H1 (cell line): ENCODE results near the gene SNX3. TPM values are rescaled to one million over a fixed set of nuclear protein-coding genes. Genes with fewer than 3 reads are reported as not detected.

Experiments
- CEBPB ChIP-seq: IDR thresholded peaks from 2 replicates; pipeline ENCODE4 v1.6.1; 2012; ENCODE audit warnings: low read depth, low read length
- CHD1 ChIP-seq: IDR thresholded peaks from 2 replicates; pipeline ENCODE4 v1.6.1; 2012; ENCODE audit warnings: low read depth, low read length, improper control_type of control experiment
- EP300 ChIP-seq, 2 experiments: IDR thresholded peaks; 1 replicate in 1 of 2; 2 replicates in 1 of 2; pipeline ENCODE4 v1.6.1; 2011 to 2012; ENCODE audit warnings: low read depth in 2 of 2, low read length in 2 of 2, mild to moderate bottlenecking in 2 of 2, borderline replicate concordance in 1 of 2, inconsistent platforms in 1 of 2, moderate library complexity in 1 of 2
- EZH2 ChIP-seq: fragments of 200-600 bp; sonication (generic); IDR thresholded peaks from 2 replicates; pipeline ENCODE4 v1.7.1; 2012; ENCODE audit warnings: low read depth, mild to moderate bottlenecking, moderate library complexity, low read length, inconsistent platforms; ENCODE audit not compliant: severe bottlenecking
- polyA plus RNA-seq, 7 experiments: library from polyadenylated mRNA; depleted of rRNA in 3 of 7; stranded (reverse) in 5 of 7; unstranded in 2 of 7; fragments of >200 nt in 5 of 7; fragments of 200-250 nt in 2 of 7; gene quantifications; 1 replicate in 5 of 7; 2 replicates in 1 of 7; 4 replicates in 1 of 7; pipeline versions ENCODE4 v1.2.1 to v1.2.3, GENCODE V29; 2011 to 2013; ENCODE audit warnings: missing spikeins in 2 of 7, mixed read lengths in 2 of 7
- total RNA-seq: library from RNA; stranded (reverse); fragmentation: NEBNext Ultra II Directional; extraction: Animal tissue kit (Norgen Biotek cat#: 25700); gene quantifications from 2 replicates; pipeline ENCODE4 v1.2.1, GENCODE V29; 2021
- TF ChIP-seq, protein P1 (sequence below), 3 experiments: IDR thresholded peaks; 1 replicate in 2 of 3; 2 replicates in 1 of 3; pipeline versions ENCODE4 v1.5.1 to v1.6.1; 2011; ENCODE audit warnings: low read length in 3 of 3, mild to moderate bottlenecking in 3 of 3, inconsistent platforms in 2 of 3, low read depth in 1 of 3, moderate library complexity in 1 of 3; ENCODE audit not compliant: insufficient read depth in 1 of 3; ENCODE audit errors: control extremely low read depth in 1 of 3

SNX3 gene
- total and polyA plus RNA-seq, 2 of the 8 experiments (the other 6 are each of a cell fraction or from before 2014, with no cell fraction given): 72.5 to 150 TPM

DNA sequence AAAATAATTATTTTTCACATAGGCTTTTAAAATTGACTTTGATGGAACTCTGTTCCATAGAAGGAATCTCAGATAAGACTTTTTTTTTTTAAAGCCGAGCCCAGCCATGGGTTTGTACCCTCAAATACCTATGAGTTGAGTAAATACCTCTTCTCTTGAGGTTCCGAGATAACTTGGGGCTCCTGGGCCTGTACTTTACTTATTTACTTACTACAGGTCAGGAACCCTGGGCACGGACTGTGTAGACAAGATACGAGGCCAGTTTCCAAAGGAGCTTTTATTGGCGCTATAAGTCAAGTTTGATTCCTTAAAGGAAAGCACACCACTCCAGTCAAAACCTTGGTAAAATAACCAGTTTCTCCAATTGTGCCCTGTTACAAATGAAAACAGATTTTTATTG, 41.5 kb upstream of the SNX3 start (continued):
- no peak for TF ChIP-seq EP300 (IDR thresholded peaks at IDR 0.05; ENCODE audit: borderline replicate concordance in 1 of 2, low read depth in 2 of 2, low read length in 2 of 2)
- TF ChIP-seq CEBPB: no peak
- no peak for TF ChIP-seq CHD1
- TF ChIP-seq, protein P1, sequence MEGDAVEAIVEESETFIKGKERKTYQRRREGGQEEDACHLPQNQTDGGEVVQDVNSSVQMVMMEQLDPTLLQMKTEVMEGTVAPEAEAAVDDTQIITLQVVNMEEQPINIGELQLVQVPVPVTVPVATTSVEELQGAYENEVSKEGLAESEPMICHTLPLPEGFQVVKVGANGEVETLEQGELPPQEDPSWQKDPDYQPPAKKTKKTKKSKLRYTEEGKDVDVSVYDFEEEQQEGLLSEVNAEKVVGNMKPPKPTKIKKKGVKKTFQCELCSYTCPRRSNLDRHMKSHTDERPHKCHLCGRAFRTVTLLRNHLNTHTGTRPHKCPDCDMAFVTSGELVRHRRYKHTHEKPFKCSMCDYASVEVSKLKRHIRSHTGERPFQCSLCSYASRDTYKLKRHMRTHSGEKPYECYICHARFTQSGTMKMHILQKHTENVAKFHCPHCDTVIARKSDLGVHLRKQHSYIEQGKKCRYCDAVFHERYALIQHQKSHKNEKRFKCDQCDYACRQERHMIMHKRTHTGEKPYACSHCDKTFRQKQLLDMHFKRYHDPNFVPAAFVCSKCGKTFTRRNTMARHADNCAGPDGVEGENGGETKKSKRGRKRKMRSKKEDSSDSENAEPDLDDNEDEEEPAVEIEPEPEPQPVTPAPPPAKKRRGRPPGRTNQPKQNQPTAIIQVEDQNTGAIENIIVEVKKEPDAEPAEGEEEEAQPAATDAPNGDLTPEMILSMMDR (IDR thresholded peaks at IDR 0.05; ENCODE audit: control extremely low read depth in 1 of 3, insufficient read depth in 1 of 3, low read depth in 1 of 3, low read length in 3 of 3): no peak
- TF ChIP-seq EZH2: no peak
